Peyer's patch (tissue), 4 donors: Measurements from ENCODE around the gene TNK2.

Source experiments
- CTCF ChIP-seq, 6 experiments: fragments of 450-650 bp in 4 of 6; fragments of 200-600 bp in 2 of 6; sonication (generic) in 1 of 6; IDR thresholded peaks; one replicate each; pipeline ENCODE4 v1.5.1; 2017 to 2019; ENCODE audit warnings: antibody characterized with exemption in 6 of 6, mild to moderate bottlenecking in 3 of 6, moderate library complexity in 1 of 6
- POLR2A ChIP-seq, 2 donors: fragments of 450-650 bp; IDR thresholded peaks; one replicate each; pipeline ENCODE4 v1.5.1; 2017; ENCODE audit warnings: antibody characterized with exemption in 2 of 2, mild to moderate bottlenecking in 2 of 2, moderate library complexity in 2 of 2

DNA sequence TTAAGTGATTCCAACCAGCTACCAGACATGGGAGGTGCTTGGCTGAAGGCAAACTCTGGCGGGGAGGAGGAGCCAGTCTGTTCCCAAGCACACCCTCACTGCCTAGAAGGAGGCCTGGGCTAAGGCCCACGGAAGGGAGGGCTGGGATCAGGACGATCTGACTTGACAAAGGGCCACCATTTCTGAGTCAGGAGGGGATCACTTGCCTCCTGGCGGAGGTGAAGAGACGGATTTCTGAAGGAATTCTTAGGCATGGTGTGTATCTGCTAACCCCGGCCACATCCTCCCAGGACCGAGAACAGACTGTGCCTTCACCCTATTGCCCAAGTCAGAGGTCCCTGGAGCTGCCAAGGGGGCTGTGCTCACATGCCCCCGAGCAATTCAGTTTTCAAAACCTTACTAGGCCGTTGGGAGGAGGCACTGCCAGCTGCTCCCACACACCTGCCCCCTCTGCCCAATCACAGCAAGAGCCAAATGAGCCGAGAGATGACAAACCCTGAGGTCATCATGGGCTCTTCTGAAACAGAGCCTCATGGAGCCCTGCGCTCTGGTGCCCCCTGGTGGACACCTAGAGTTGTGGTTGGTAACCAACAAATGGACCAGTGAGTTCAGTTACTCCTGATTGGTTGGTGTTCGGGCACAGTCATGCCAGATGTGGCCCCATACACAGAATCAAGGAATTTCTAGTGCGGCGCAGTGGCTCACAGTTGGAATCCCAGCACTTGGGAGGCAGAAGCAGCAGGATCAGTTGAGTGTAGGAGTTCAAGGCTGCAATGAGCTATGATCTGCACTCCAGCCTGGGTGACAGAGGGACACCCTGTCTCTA, 6.5 kb upstream of the TNK2 start:
- no peak for TF ChIP-seq POLR2A (IDR thresholded peaks at IDR 0.05)
- peak; percentile 89 to 98 (median 95) for TF ChIP-seq CTCF (IDR thresholded peaks at IDR 0.05)
